ENCODE measurements around the gene IFITM1. TPM values are rescaled to one million over a fixed set of nuclear protein-coding genes. Genes with fewer than 3 reads are reported as not detected.
A peak's percentile ranks its signal among the peaks of the same experiment; 100 is the strongest.

Gene IFITM1
- total and polyA plus RNA-seq, 9 of the 15 experiments (the other 6 are each of a cell fraction or from before 2014, with no cell fraction given) = 691 to 5,579 (median 974) TPM

- TF ChIP-seq KDM4B (IDR thresholded peaks at IDR 0.05; ENCODE audit: borderline replicate concordance in 2 of 2, low read depth in 1 of 2) (no peak), NCOA2 (IDR thresholded peaks at IDR 0.05; ENCODE audit: partially characterized antibody in 2 of 2) (no peak), HNRNPUL1 (IDR thresholded peaks at IDR 0.05; ENCODE audit: low read length) (no peak), GTF2F1 (IDR thresholded peaks at IDR 0.05; ENCODE audit: low read depth, low read length) (no peak), ZNF644 (tag; IDR thresholded peaks at IDR 0.05; ENCODE audit: low read depth) (no peak), ZZZ3 (IDR thresholded peaks at IDR 0.05) (peak; percentile 31; the same call in 1 of the 2 replicates), NKRF (IDR thresholded peaks at IDR 0.05; ENCODE audit: borderline replicate concordance) (peak; percentile 77), NBN (IDR thresholded peaks at IDR 0.05; ENCODE audit: low read depth) (peak; percentile 48; the same call in 1 of the 2 replicates), POLR2B (IDR thresholded peaks at IDR 0.05; ENCODE audit: low read depth, partially characterized antibody) (peak; percentile 30), E2F6 (IDR thresholded peaks at IDR 0.05; ENCODE audit: borderline replicate concordance in 1 of 2, extremely low read depth in 1 of 2, insufficient read depth in 1 of 2, insufficient read length in 1 of 2, low read depth in 1 of 2, low read length in 1 of 2, poor library complexity in 1 of 2, severe bottlenecking in 1 of 2) (no peak), ZNF121 (CRISPR knock-in tag; conservative IDR thresholded peaks at IDR 0.05) (no peak), ELF4 (CRISPR knock-in tag; IDR thresholded peaks at IDR 0.05) (no peak), CSDE1 (IDR thresholded peaks at IDR 0.05) (0 out of 4 replicates have a peak, but pooled peaks of 1 of the 2 experiments have one; percentile 67), FOXO4 (CRISPR knock-in tag; IDR thresholded peaks at IDR 0.05) (no peak), RBM25 (IDR thresholded peaks at IDR 0.05; ENCODE audit: low read depth, low read length, severe bottlenecking) (no peak), ZNF354B (CRISPR knock-in tag; IDR thresholded peaks at IDR 0.05) (no peak), CGGBP1 (CRISPR knock-in tag; IDR thresholded peaks at IDR 0.05) (no peak), HNRNPLL (IDR thresholded peaks at IDR 0.05; ENCODE audit: low read depth, low read length, poor library complexity, severe bottlenecking) (no peak), ZFX (CRISPR knock-in tag; IDR thresholded peaks at IDR 0.05) (no peak), TEAD2 (tag; IDR thresholded peaks at IDR 0.05) (no peak), JUND (IDR thresholded peaks at IDR 0.05; ENCODE audit: borderline replicate concordance, low read depth, low read length) (no peak), JUND (tag; IDR thresholded peaks at IDR 0.05; ENCODE audit: borderline replicate concordance, low read depth, low read length) (no peak), TCFL5 (CRISPR knock-in tag; conservative IDR thresholded peaks at IDR 0.05) (no peak)
Observed at GRCh38 chr11:340539-341512, 27.0 kb downstream of the IFITM1 start (continued).

Measured in K562 (cell line).